Measurements from ENCODE around the gene C11orf65.

The C11orf65 gene, protein sequence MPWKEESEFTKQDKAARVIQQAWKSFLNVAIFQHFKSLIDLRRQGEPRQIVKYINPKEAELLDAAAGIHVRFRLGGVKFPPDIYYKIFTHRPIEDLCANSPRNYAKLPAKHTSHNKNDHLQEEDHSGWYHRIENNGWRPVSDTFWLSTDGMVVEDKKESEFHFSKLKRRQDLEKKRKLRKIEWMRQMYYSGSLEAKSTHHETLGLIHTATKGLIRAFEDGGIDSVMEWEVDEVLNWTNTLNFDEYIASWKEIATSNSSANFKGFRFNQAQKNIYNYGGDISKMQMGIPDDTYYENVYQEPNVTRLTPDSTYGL

DNA sequence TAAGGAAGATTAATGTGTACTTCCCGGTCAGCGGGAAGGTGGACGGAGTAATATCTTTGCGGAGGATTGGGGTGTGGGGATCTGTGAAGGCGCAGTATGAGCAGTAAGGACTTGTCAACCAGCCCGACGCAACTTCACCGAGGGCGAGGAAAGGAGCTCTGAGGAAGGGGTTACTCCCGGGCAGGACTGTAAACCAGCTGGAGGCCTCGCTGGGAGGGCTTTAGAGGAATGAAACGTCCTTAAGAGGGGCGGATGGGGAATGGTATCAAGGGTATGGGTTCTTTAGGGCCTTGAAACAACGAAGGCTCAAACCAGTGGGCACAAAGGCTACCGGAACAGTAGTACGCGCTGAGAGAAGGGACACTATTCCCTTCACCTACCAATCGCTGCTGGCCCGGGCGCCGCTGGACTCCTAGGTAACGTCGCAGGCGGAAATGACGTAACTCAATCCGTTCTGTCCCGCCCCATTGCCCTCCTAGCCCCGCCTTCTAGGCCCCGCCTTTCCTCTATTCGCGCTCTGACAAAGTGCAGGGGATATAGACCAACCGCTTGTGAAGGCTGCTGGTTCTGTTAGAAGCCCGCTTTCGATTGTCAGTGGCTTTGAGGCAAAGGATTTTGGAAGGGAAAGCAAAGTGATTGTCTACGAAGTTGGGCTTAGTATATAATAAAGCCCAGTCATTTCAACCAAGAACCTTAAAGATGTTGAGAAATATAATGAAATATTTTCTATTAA, at the start of gene C11orf65:
Gene C11orf65 (minus strand): TSS at position 439 of the 733 bp plus-strand sequence. CDS start 5,970 bp downstream, outside the sequence.
- DNase-seq, result peak; percentile 96
- no peaks in the 10 kb centered on the region for H3K36me3 ChIP-seq (replicated peaks)
- TF ChIP-seq, protein P1, sequence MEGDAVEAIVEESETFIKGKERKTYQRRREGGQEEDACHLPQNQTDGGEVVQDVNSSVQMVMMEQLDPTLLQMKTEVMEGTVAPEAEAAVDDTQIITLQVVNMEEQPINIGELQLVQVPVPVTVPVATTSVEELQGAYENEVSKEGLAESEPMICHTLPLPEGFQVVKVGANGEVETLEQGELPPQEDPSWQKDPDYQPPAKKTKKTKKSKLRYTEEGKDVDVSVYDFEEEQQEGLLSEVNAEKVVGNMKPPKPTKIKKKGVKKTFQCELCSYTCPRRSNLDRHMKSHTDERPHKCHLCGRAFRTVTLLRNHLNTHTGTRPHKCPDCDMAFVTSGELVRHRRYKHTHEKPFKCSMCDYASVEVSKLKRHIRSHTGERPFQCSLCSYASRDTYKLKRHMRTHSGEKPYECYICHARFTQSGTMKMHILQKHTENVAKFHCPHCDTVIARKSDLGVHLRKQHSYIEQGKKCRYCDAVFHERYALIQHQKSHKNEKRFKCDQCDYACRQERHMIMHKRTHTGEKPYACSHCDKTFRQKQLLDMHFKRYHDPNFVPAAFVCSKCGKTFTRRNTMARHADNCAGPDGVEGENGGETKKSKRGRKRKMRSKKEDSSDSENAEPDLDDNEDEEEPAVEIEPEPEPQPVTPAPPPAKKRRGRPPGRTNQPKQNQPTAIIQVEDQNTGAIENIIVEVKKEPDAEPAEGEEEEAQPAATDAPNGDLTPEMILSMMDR (IDR thresholded peaks at IDR 0.05; ENCODE audit: low read depth, low read length, missing control alignments), result no peak
- in situ Hi-C loops (cut with HindIII; ENCODE audit: low pct_ligation_motif_present, low sequenced_read_pairs), result no loop called here
- H3K27ac ChIP-seq, result peak within 1 kb of the TSS; percentile 94
- H3K4me3 ChIP-seq (ENCODE audit: low read depth, low read length), result peak within 1 kb of the TSS; percentile 83
- no peaks in the 10 kb centered on the region for H3K27me3 ChIP-seq (replicated peaks)

DNA sequence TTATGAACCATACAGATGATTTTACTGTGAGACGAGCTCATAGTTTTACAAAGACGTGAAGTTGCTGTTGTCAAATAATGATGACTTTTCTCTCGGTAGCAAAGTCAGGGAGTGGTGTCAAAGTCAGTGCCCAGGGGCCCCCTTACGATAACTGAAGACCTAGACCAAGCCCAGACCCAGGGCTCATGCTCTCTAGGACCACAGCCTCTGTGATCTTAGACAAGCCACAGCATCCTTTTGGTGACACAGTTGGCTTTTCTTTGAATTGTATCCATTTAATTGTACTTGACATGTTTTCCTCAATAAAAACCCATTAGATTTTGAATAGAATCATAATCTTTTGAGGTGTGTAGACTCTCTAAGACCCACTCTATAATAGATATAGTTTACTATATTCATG, 48.8 kb upstream of the C11orf65 start:
- Histone ChIP-seq H3K27me3 (replicated peaks) (no peaks in the 10 kb centered on the region), H3K4me3 (ENCODE audit: low read depth, low read length) (no peak overlapping the region), H3K36me3 (replicated peaks) (no peaks in the 10 kb centered on the region), H3K27ac (no peak overlapping the region)
- TF ChIP-seq, protein P1 (IDR thresholded peaks at IDR 0.05; ENCODE audit: low read depth, low read length, missing control alignments), result no peak
- DNase-seq, result no peak
- in situ Hi-C loops (cut with HindIII; ENCODE audit: low pct_ligation_motif_present, low sequenced_read_pairs), result no loop called here

DNA sequence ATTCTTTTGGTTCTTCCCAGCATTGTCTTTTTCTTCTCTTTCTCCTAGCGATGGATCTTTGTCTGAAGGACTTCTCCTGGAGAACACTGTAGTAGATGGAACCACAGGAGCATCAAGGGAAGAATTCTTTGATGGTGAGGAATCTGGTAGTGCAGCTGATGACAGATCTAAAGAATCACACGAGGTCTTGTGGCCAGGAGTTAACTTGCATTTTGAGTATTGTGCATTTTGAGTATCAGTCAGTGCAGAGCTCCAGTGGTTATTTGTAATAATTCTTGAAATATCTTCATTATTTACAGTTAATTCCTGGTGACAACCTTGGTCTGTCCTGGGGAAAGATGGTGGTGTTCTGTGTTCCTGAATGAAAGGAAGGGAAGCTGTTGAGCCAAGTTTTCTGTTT, 45.4 kb upstream of the C11orf65 start:
- H3K27ac ChIP-seq, result no peak overlapping the region
- H3K36me3 ChIP-seq (replicated peaks), result no peaks in the 10 kb centered on the region
- TF ChIP-seq, protein P1 (IDR thresholded peaks at IDR 0.05; ENCODE audit: low read depth, low read length, missing control alignments), result no peak
- H3K4me3 ChIP-seq (ENCODE audit: low read depth, low read length), result no peak overlapping the region
- H3K27me3 ChIP-seq (replicated peaks), result no peaks in the 10 kb centered on the region
- DNase-seq, result no peak
- in situ Hi-C loops (cut with HindIII; ENCODE audit: low pct_ligation_motif_present, low sequenced_read_pairs), result no loop called here

DNA sequence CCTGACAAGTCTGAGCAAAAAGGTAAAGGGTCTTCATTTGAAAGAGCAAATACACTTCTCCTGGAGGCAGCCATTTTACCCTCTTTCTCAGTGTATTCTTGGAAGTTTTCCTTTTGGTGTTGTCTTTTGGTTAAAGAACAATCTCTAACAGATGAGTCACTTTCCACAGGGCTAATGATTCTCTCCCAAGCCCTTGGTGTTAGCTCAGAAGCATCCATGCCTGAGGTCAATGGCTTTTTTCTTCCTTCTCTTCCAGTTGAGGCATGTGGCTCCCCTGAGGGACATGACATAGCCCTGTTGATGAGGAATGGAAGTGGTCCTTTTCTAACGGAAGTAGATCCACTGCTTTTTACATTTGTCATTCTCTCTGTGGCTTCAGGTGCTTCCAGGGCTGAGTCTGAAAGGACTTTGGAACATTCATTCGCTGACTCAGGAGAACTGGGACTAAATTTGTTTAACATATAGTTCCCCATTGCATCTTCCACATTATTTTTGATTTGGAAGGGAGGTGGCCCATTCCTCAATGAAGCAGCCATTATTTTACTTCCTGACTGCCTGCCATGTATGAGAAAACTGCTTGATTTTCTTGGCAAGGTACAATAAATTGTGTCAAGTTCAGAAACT, 44.6 kb upstream of the C11orf65 start:
- Histone ChIP-seq H3K36me3 (replicated peaks) (no peaks in the 10 kb centered on the region), H3K27ac (no peak overlapping the region), H3K4me3 (ENCODE audit: low read depth, low read length) (no peak overlapping the region), H3K27me3 (replicated peaks) (no peaks in the 10 kb centered on the region)
- TF ChIP-seq, protein P1 (IDR thresholded peaks at IDR 0.05; ENCODE audit: low read depth, low read length, missing control alignments), result no peak
- in situ Hi-C loops (cut with HindIII; ENCODE audit: low pct_ligation_motif_present, low sequenced_read_pairs), result no loop called here
- DNase-seq, result peak; percentile 76

DNA sequence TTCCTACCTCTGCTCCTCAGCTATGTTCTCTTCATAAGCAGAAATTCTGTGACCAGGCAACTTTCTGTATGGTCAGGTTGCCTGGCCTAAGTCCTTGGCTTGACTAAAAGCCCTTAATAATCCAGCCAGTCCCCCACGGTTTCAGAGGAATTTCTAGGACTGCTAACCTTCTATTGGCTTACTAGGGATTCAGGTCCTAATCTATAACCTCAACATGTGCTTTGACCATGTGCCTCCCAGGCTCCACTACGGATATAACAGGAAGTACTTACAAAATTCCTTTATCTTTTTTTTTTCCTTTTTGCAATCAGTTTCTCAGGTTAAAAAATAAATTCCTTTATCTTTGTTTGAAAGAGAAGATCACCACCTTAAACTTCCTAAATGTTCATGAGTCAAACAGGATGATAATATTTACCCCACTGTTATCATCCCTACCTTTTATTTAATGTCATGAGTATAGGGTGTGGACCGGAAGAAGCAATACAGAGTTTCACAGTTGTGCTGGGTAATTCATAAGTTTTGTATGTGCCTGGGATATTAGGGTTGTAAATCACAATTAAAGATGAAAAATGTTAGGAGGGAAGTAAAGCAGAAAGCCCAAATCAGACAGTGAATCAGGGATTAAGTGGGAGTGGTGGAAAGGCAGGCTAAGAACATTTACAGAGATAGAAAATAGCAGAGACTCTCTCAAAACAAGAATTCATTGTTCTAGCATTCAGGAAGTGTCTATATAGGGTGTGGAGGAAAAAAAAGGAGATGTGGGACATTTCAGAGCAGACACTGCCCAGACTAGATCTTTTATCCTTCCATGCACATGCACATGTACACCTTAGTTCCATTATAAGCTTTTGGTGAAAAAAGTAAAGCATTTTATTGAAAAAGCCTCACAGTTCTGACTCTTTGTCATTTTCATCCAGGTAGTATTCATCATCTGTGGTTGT, 41.6 kb upstream of the C11orf65 start:
- in situ Hi-C loops (cut with HindIII; ENCODE audit: low pct_ligation_motif_present, low sequenced_read_pairs), result no loop called here
- no peak overlapping the region for H3K27ac ChIP-seq
- TF ChIP-seq, protein P1 (IDR thresholded peaks at IDR 0.05; ENCODE audit: low read depth, low read length, missing control alignments), result no peak

More for the DNA sequence above, 41.6 kb upstream of the C11orf65 start:
- Histone ChIP-seq H3K4me3 (ENCODE audit: low read depth, low read length) (no peak overlapping the region), H3K27me3 (replicated peaks) (no peaks in the 10 kb centered on the region), H3K36me3 (replicated peaks) (no peaks in the 10 kb centered on the region)
- DNase-seq, result no peak
